Left colon (tissue), 2 donors: ENCODE measurements around the gene ZNF467. TPM values are rescaled to one million over a fixed set of nuclear protein-coding genes. Genes with fewer than 3 reads are reported as not detected.

Experiments
- ATAC-seq: fragments of 200-7000 bp; cut with Tn5 transposase; one replicate; pipeline ENCODE4 v1.9.1; 2020; ENCODE audit warnings: mild to moderate bottlenecking, moderate library complexity
- DNase-seq, 2 donors: peaks; one replicate each; pipeline ENCODE4 v3.0.0-alpha.2; 2020
- intact Hi-C, 2 donors: fragments of 100-400 bp; cut with DNase I in 1 of 2; cut with micrococcal nuclease in 1 of 2; formaldehyde crosslinking; loops; one replicate each; pipeline versions ENCODE4 v1.11.2 to v1.14.0; 2022; cut with DNase I, micrococcal nuclease
- total RNA-seq, 2 donors: library from RNA; stranded (reverse); fragmentation: NEBNext Ultra II Directional; extraction: Animal tissue kit (Norgen Biotek cat#: 25700); gene quantifications; one replicate each; pipeline ENCODE4 v1.2.1, GENCODE V29; 2021
- donor health status: DM: no; HTN: no; CAD: no.
- donor health status: DM: yes; HTN: yes; CAD: no.

The ZNF467 gene
- total RNA-seq, 2 donors from 2014 or later = 1.5 to 6.0 TPM

GRCh38 chr7:149761307-149761706 is 12.1 kb downstream of the ZNF467 start:
- ATAC-seq = no peak

GRCh38 chr7:149760538-149760937 is 12.8 kb downstream of the ZNF467 start:
- no peak for DNase-seq
- intact Hi-C loops = no loop called here
- ATAC-seq = no peak

More at GRCh38 chr7:149761307-149761706, 12.1 kb downstream of the ZNF467 start:
- no peak for DNase-seq
- intact Hi-C loops = no loop called here

GRCh38 chr7:149759093-149759860 is 14.1 kb downstream of the ZNF467 start:
- DNase-seq (no peak), ATAC-seq (no peak)
- intact Hi-C loops = no loop called here

GRCh38 chr7:149753375-149754233 is 19.8 kb downstream of the ZNF467 start:
- intact Hi-C loops = no loop called here

GRCh38 chr7:149752646-149753045 is 20.7 kb downstream of the ZNF467 start:
- intact Hi-C loops = no loop called here
- ATAC-seq (no peak), DNase-seq (no peak)

More at GRCh38 chr7:149753375-149754233, 19.8 kb downstream of the ZNF467 start:
- no peak for DNase-seq
- no peak for ATAC-seq

- no peak for ATAC-seq
- intact Hi-C loops = no loop called here
- DNase-seq = no peak
These were observed 22.2 kb downstream of the ZNF467 start for GRCh38 chr7:149751043-149751775.

- ATAC-seq (no peak), DNase-seq (no peak)
- intact Hi-C loops = no loop called here
These were observed 23.1 kb downstream of the ZNF467 start for GRCh38 chr7:149750122-149750845.

- ATAC-seq = no peak
- intact Hi-C loops = no loop called here
- no peak for DNase-seq
These were observed 25.1 kb downstream of the ZNF467 start for GRCh38 chr7:149748076-149748874.

GRCh38 chr7:149743476-149744255 is 29.7 kb downstream of the ZNF467 start:
- no peak for DNase-seq
- no peak for ATAC-seq
- intact Hi-C loops = loop anchor here in 1 of 2 donors (5.0 kb wide), 1 partner anchor 81 kb away; no protein-coding TSS in a partner anchor

GRCh38 chr7:149742075-149742701 is 31.2 kb downstream of the ZNF467 start:
- DNase-seq = peak in 1 of 2 donors; percentile 66
- intact Hi-C loops = loop anchor here in 1 of 2 donors (5.0 kb wide), 1 partner anchor 80 kb away; no protein-coding TSS in a partner anchor
- ATAC-seq = peak; percentile 80

- ATAC-seq (peak; percentile 66), DNase-seq (peak in 1 of 2 donors; percentile 23)
- intact Hi-C loops = loop anchor here in 1 of 2 donors (5.0 kb wide), 1 partner anchor 79 kb away; no protein-coding TSS in a partner anchor
These were observed 31.8 kb downstream of the ZNF467 start for GRCh38 chr7:149741629-149742028.

- ATAC-seq = no peak
- no peak for DNase-seq
- intact Hi-C loops = no loop called here
These were observed 36.7 kb downstream of the ZNF467 start for GRCh38 chr7:149736478-149737360.

GRCh38 chr7:149735779-149736477 is 37.5 kb downstream of the ZNF467 start:
- no peak for DNase-seq
- no peak for ATAC-seq
- intact Hi-C loops = no loop called here

- ATAC-seq = no peak
- intact Hi-C loops = no loop called here
- no peak for DNase-seq
These were observed 38.2 kb downstream of the ZNF467 start for GRCh38 chr7:149735181-149735602.

- intact Hi-C loops = no loop called here
- no peak for ATAC-seq
- DNase-seq = no peak
These were observed 38.7 kb downstream of the ZNF467 start for GRCh38 chr7:149734791-149735075.
